PFSK-1 (cell line): Measurements from ENCODE around the gene BCAS3.

Experiments
- POLR2AphosphoS5 ChIP-seq: IDR thresholded peaks from 2 replicates; pipeline ENCODE4 v1.6.1; 2012; ENCODE audit warnings: low read depth, mild to moderate bottlenecking, control low read depth, low read length, moderate library complexity
- REST ChIP-seq, 2 experiments: IDR thresholded peaks; 2 replicates each; pipeline versions ENCODE4 v1.6.1 to v1.8.0; 2011 to 2012; ENCODE audit warnings: low read depth in 2 of 2, low read length in 2 of 2, control low read depth in 1 of 2, inconsistent platforms in 1 of 2, mild to moderate bottlenecking in 1 of 2, moderate library complexity in 1 of 2; ENCODE audit not compliant: insufficient read depth in 1 of 2
- SIN3A ChIP-seq: IDR thresholded peaks from 2 replicates; pipeline ENCODE4 v1.6.1; 2012; ENCODE audit warnings: mild to moderate bottlenecking, low read length, moderate library complexity, borderline replicate concordance; ENCODE audit not compliant: insufficient read depth
- TAF1 ChIP-seq: IDR thresholded peaks from 2 replicates; pipeline ENCODE4 v1.6.1; 2012; ENCODE audit warnings: low read length, control low read depth, borderline replicate concordance; ENCODE audit not compliant: insufficient read depth

- TF ChIP-seq TAF1 (no peak), POLR2AphosphoS5 (no peak), SIN3A (no peak), REST (IDR thresholded peaks at IDR 0.05; ENCODE audit: insufficient read depth in 1 of 2, low read depth in 2 of 2, low read length in 2 of 2) (no peak)
Measured at GRCh38 chr17:61406537-61406845, 728.8 kb downstream of the BCAS3 start.
